Upper lobe of left lung (tissue), 4 donors: ENCODE data around the gene SCRN2.

Experiments
- EP300 ChIP-seq, 4 donors: sonication (generic); formaldehyde crosslinking; IDR thresholded peaks; one replicate each; pipeline ENCODE4 v1.5.1; 2017; ENCODE audit warnings: antibody characterized with exemption in 4 of 4, control low read depth in 2 of 4
- TF ChIP-seq, protein P1 (sequence below), 6 experiments: fragments of 450-650 bp in 4 of 6; fragments of 200-600 bp in 2 of 6; sonication (generic) in 2 of 6; IDR thresholded peaks; one replicate each; pipeline ENCODE4 v1.5.1; 2016 to 2019; ENCODE audit warnings: antibody characterized with exemption in 6 of 6

DNA sequence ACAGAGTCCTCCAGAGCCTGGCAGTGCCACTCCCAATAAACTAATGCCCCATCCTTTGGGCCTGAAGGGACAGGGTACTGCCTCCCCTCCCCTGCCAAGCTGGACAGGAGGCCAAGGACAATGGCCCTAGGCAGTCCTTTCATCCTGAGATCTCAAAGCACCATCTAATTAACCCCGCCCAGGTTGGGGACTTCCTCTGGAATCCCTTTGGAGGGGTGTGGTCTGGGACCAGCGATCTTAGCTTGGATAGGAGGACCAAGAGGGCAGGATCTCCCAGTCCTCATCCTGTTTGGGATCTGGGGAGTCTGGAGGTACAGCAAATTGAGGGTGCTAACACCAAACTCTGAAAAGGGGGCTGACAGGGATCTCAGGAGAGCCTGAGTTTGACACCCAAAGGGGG lies 28.0 kb upstream of the SCRN2 start:
- TF ChIP-seq, protein P1, sequence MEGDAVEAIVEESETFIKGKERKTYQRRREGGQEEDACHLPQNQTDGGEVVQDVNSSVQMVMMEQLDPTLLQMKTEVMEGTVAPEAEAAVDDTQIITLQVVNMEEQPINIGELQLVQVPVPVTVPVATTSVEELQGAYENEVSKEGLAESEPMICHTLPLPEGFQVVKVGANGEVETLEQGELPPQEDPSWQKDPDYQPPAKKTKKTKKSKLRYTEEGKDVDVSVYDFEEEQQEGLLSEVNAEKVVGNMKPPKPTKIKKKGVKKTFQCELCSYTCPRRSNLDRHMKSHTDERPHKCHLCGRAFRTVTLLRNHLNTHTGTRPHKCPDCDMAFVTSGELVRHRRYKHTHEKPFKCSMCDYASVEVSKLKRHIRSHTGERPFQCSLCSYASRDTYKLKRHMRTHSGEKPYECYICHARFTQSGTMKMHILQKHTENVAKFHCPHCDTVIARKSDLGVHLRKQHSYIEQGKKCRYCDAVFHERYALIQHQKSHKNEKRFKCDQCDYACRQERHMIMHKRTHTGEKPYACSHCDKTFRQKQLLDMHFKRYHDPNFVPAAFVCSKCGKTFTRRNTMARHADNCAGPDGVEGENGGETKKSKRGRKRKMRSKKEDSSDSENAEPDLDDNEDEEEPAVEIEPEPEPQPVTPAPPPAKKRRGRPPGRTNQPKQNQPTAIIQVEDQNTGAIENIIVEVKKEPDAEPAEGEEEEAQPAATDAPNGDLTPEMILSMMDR (IDR thresholded peaks at IDR 0.05) = no peak
- TF ChIP-seq EP300 (IDR thresholded peaks at IDR 0.05) = no peak
